ENCODE results near the gene PRSS1. TPM values are rescaled to one million over a fixed set of nuclear protein-coding genes. Genes with fewer than 3 reads are reported as not detected.
A peak's percentile ranks its signal among the peaks of the same experiment; 100 is the strongest.
"Not testable (repeated sequence)": the region's sequence is repeated elsewhere in the genome, so short reads cannot be mapped to it uniquely, and the experiment has no call there.

The PRSS1 gene
- total RNA-seq, 1 experiment from 2014 or later = not detected

DNA sequence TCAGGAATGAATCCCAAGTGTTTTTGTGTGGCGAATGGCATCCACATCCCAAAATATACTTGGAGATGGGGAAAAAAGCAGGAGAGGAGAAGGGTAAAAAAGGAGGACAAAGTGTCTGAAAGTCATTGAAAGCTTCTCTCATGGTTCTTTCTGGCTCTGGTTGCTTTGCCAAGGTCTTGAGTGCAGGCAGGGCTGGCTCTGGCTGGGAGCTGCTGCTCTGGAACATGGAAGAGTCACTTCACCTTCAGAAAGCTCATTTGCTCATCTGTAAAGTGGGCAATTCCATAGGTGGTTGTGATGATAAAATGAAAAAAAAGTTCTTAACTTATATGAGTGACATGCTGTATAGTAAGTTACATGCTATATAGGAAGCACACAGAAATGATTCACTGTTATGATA, 18.6 kb downstream of the PRSS1 start:
- no peak for DNase-seq (ENCODE audit: low read depth)
- in situ Hi-C loops (cut with HindIII; ENCODE audit: low pct_unique_long_range_greater_than_20kb, low sequenced_read_pairs) = no loop called here

DNA sequence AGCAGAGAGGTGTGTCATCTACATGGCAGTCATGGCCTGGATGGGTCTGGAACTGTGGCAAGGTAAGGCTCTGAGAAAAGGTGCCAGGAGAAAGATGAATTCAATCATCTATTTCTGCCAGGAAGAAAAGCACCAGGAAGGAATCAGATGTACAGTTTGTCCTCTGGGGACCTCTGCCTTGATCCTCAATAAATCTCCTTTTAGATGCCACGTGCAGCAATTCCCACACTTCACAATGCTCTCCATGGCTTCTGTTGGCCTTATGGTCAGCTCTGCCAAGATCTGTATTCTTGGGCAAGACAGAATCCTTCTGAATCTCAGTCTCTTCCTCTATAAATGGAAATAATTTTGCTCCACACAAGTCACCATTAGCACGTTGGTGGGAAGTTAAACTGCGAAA, 19.6 kb downstream of the PRSS1 start:
- in situ Hi-C loops (cut with HindIII; ENCODE audit: low pct_unique_long_range_greater_than_20kb, low sequenced_read_pairs); DNase-seq (ENCODE audit: low read depth): not testable (repeated sequence)

DNA sequence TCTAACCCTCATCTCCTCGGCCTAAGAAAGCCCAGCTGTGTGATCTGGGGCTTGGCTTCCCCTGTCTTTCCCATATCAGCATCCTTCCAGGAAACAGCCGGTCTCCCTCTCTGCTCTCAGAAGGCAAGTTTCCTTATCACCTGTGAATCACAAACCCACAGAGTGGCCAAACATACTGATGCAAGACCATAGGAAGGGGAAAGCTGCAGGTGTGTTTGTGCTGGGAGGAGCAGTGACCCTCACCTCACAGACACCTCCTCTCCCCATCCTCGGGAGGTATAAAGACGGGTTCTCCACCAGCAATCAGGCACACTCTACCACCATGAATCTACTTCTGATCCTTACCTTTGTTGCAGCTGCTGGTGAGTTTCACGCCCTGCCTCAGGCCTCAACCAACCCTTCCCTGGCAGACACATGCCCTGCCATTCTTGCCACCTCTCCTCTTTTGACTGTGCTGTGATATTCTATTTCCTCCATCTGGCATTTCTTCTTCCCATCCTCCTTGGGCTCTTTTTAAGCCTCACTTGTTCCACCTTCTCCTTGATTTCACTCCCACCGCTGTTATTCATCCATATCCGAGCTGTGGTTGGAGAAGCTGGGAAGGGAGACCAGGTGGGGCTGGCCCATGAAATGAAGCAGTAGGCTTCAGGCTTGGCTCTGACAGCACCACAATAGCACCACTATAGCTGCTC, 21.5 kb downstream of the PRSS1 start, which contains the start of gene PRSS2:
Gene PRSS2 (plus strand): TSS at position 310 of the 692 bp plus-strand sequence. CDS start 13 bp downstream, at position 323.
- DNase-seq (ENCODE audit: low read depth) = peak; percentile 13
- in situ Hi-C loops (cut with HindIII; ENCODE audit: low pct_unique_long_range_greater_than_20kb, low sequenced_read_pairs) = no loop called here

- no peak for DNase-seq (ENCODE audit: low read depth)
- in situ Hi-C loops (cut with HindIII; ENCODE audit: low pct_unique_long_range_greater_than_20kb, low sequenced_read_pairs) = no loop called here
These were observed 22.1 kb downstream of the PRSS1 start for GRCh38 chr7:142771353-142771723.

DNA sequence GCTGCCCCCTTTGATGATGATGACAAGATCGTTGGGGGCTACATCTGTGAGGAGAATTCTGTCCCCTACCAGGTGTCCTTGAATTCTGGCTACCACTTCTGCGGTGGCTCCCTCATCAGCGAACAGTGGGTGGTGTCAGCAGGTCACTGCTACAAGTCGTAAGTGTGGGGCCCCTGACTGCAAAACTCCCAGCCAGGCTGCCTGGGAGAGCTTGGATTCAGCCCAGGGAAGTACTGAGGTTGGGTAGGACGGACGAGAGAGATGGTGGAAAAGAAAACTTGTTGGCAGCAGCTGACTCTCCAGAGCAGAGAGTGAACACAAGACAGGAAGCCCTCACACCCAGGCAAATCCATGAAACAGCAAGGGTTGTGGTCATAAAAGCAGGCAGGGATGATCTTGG, 22.8 kb downstream of the PRSS1 start:
- DNase-seq (ENCODE audit: low read depth) = no peak
- in situ Hi-C loops (cut with HindIII; ENCODE audit: low pct_unique_long_range_greater_than_20kb, low sequenced_read_pairs) = no loop called here

DNA sequence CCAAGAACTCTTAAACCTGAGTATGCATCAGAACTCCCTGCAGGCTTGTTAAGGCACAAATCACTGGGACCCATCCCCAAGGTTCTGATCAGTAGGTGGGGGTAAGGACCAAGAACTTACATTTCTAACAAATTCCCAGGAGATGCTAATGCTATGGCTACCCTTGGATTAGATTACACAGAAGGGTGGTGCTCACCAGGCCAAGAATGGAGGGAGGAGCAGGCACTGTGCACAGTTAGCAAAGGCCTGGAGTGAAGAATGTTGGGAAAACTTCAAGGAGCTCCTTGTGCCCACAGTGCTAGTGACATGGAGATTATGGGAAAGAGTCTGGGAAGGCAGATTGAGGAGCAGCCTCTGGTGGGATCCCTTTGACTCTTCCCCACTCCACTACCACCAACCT, 23.4 kb downstream of the PRSS1 start:
- DNase-seq (ENCODE audit: low read depth) = no peak
- in situ Hi-C loops (cut with HindIII; ENCODE audit: low pct_unique_long_range_greater_than_20kb, low sequenced_read_pairs) = no loop called here

DNA sequence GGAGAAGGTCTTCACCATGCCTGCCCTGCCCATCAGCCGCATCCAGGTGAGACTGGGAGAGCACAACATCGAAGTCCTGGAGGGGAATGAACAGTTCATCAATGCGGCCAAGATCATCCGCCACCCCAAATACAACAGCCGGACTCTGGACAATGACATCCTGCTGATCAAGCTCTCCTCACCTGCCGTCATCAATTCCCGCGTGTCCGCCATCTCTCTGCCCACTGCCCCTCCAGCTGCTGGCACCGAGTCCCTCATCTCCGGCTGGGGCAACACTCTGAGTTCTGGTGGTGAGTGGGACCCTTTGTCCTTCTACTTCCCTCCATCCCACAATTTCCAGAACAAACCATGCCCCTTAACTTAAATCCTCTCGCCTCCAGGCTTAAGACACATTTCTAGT, 24.0 kb downstream of the PRSS1 start:
- in situ Hi-C loops (cut with HindIII; ENCODE audit: low pct_unique_long_range_greater_than_20kb, low sequenced_read_pairs) = no loop called here
- DNase-seq (ENCODE audit: low read depth) = no peak

DNA sequence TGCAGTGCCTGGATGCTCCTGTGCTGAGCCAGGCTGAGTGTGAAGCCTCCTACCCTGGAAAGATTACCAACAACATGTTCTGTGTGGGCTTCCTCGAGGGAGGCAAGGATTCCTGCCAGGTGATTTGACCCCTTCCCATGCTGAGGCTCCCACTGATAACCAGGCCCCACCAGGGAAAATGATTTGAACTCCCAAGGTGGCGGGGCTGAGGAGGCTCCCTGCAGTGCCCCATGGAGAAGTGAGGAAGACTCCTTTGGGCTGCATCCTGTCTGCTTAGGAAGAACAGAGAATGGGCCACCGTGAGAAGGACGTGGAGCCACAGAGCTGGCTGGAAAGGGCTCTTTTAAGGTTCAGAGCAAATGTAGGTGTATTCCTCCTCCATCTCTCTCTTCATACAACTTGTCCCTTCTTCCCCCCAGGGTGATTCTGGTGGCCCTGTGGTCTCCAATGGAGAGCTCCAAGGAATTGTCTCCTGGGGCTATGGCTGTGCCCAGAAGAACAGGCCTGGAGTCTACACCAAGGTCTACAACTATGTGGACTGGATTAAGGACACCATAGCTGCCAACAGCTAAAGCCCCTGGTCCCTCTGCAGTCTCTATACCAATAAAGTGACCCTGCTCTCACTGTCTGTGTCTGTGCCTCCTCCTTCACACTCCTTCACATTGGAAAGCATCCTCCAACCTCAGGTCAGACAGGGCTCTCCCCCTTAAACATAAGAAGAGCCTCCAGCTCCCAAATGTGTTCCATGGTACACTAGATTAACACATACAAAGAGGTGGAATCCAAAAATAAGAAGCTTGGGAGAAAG, 24.9 kb downstream of the PRSS1 start:
- in situ Hi-C loops (cut with HindIII; ENCODE audit: low pct_unique_long_range_greater_than_20kb, low sequenced_read_pairs) = no loop called here
- no peak for DNase-seq (ENCODE audit: low read depth)

- in situ Hi-C loops (cut with HindIII; ENCODE audit: low pct_unique_long_range_greater_than_20kb, low sequenced_read_pairs) = no loop called here
- peak; percentile 49 for DNase-seq (ENCODE audit: low read depth)
These were observed 25.6 kb downstream of the PRSS1 start for GRCh38 chr7:142774826-142775225.

- in situ Hi-C loops (cut with HindIII; ENCODE audit: low pct_unique_long_range_greater_than_20kb, low sequenced_read_pairs); DNase-seq (ENCODE audit: low read depth): not testable (repeated sequence)
These were observed 26.3 kb downstream of the PRSS1 start for GRCh38 chr7:142775351-142776115.

DNA sequence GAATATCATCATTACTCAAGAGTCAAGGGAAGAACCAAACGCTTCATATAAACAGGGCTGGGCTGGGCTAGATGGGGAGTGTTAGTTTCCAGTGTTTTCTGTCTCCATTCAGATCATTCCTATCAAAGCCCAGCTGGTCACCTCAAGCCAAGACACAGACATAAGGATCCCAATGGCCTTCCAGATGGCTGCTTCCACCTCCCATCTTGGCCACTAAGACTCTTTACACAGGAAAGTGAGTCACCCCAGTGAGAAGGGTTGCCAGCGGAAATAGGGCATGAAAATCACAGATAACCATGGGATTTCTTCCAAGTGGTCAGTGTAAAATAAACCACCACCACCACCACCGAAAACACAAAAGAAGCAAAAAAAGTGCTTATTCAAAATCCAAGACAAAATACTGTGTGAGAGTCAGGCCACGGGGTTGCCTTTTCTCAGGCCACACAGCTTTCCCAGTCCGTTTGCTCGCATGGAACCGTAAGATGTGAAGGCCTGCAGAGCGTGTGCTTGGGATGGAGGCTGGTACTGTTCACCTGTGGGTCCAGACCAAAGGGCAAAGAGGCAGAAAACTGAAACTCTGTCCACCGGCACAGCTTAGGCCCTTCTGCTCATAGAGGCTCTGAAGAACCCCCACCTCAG, 27.1 kb downstream of the PRSS1 start:
- DNase-seq (ENCODE audit: low read depth) = no peak

GRCh38 chr7:142776845-142777225, 27.6 kb downstream of the PRSS1 start:
- DNase-seq (ENCODE audit: low read depth); in situ Hi-C loops (cut with HindIII; ENCODE audit: low pct_unique_long_range_greater_than_20kb, low sequenced_read_pairs): not testable (repeated sequence)

More for the DNA sequence above, 27.1 kb downstream of the PRSS1 start:
- in situ Hi-C loops (cut with HindIII; ENCODE audit: low pct_unique_long_range_greater_than_20kb, low sequenced_read_pairs) = no loop called here

DNA sequence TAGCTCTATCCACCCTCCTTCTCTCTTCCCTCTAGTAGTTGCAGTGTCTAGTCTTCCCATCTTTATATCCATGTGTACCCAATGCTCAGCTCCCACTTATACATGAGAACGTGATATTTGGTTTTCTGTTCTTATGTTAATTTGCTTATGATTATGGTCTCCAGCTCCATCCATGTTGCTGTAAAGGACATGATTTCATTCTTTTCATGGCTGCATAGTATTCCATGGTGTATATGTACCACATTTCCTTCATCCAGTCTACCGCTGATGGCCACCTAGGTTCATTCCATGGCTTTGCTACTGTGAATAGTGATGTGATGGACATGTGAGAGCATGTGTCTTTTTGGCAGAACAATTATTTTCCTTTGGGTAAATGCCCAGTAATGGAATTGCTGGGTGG, 28.0 kb downstream of the PRSS1 start:
- DNase-seq (ENCODE audit: low read depth) = no peak
- in situ Hi-C loops (cut with HindIII; ENCODE audit: low pct_unique_long_range_greater_than_20kb, low sequenced_read_pairs) = no loop called here

- peak; percentile 78 for DNase-seq (ENCODE audit: low read depth)
- in situ Hi-C loops (cut with HindIII; ENCODE audit: low pct_unique_long_range_greater_than_20kb, low sequenced_read_pairs) = no loop called here
These were observed 33.9 kb downstream of the PRSS1 start for GRCh38 chr7:142782922-142783900.

DNA sequence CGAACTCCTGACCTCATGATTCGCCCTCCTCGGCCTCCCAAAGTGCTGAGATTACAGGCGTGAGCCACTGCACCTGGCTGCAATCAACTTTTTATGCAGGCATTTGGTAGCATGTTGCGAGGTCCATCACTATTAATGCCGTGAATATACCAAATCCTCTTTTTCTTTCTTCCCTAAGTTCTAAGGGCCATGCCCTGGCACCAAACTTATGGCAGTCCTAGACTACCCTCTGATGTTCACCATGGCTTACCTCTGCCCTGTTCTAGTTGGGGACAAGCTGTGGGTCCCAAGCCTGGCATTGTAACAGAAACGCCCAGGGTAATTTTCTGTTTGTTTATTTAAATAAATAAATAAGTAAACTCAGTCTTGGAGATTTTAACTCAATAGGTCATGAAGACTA, 34.8 kb downstream of the PRSS1 start:
- no peak for DNase-seq (ENCODE audit: low read depth)
- in situ Hi-C loops (cut with HindIII; ENCODE audit: low pct_unique_long_range_greater_than_20kb, low sequenced_read_pairs) = no loop called here

DNA sequence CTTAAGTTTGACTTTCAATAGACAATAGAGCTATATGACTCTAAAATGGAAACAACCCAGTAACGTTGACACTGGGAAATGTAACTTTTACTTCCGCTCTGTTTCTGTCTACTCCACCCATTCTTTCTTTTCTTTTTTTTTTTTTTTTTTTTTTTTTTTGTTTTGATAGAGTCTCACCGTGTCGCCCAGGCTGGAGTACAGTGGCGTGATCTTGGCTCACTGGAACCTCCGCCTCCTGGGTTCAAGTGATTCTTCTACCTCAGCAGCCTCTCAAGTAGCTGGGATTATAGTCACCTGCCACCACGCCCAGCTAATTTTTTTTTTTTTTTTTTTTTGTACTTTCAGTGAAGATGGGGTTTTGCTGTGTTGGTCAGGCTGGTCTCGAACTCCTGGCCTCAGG, 35.4 kb downstream of the PRSS1 start:
- DNase-seq (ENCODE audit: low read depth) = no peak
- in situ Hi-C loops (cut with HindIII; ENCODE audit: low pct_unique_long_range_greater_than_20kb, low sequenced_read_pairs) = no loop called here

DNA sequence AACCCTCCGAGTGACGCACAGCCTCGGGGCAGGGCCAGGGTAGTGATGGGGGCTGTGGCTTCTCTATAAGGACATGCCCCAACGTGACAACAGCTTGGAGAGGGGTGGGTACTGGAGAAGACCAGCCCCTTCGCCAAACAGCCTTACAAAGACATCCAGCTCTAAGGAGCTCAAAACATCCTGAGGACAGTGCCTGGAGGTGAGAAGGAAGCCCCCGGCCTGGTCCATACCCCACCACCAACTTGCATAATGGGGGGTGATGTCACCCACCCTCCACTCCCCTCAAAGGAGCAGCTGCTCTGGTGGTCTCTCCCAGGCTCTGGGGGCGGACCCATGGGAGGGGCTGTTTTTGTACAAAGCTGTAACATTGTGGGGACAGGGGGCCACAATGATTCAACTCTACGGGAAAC, 36.6 kb downstream of the PRSS1 start:
- in situ Hi-C loops (cut with HindIII; ENCODE audit: low pct_unique_long_range_greater_than_20kb, low sequenced_read_pairs) = no loop called here

More for the DNA sequence above, 36.6 kb downstream of the PRSS1 start:
- no peak for DNase-seq (ENCODE audit: low read depth)

Data from Caki2 (cell line).